ENCODE measurements around the gene ANKS1B.

Gene ANKS1B

DNA sequence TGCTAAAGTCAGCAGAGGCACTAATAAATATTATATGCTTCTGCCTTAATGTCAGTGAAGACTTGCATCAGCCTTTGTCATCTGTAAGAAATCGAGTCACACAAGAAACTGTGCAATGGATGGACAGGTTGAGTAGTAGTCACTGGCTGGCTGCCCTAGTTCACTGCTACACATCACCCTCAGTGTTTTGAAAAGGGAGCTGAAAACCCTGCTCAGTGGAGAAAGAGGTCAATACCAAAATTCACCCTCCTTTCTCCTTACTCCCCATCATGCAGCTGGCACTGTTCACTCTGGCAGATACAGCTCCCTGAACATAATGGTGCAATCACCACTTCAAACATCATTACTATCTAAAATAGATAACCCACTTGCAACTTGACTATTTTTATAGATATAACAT is 6.6 kb downstream of the ANKS1B start:
- no peaks in the 10 kb centered on the region for H4K20me1 ChIP-seq (ENCODE audit: insufficient read depth, low read length, poor library complexity, severe bottlenecking)
- H3F3A ChIP-seq (ENCODE audit: low read depth) = no peaks in the 10 kb centered on the region
- H3K79me2 ChIP-seq (ENCODE audit: insufficient read depth, low read length) = no peaks in the 10 kb centered on the region
- H3K27me3 ChIP-seq (ENCODE audit: insufficient read depth, low read length, poor library complexity, severe bottlenecking) = no peaks in the 10 kb centered on the region
- H2AFZ ChIP-seq (ENCODE audit: low read length) = no peak overlapping the region
- H3K9me2 ChIP-seq (replicated peaks; ENCODE audit: low read depth, low read length) = no peaks in the 10 kb centered on the region
- no peaks in the 10 kb centered on the region for H3K36me3 ChIP-seq (ENCODE audit: insufficient read depth, low read length)
- no peak overlapping the region for H3K9ac ChIP-seq (ENCODE audit: low read depth, low read length, poor library complexity, severe bottlenecking)
- H3K4me1 ChIP-seq (ENCODE audit: insufficient read depth, low read length, poor library complexity, severe bottlenecking) = no peaks in the 10 kb centered on the region
- no peak overlapping the region for H3K4me3 ChIP-seq (ENCODE audit: low read length, poor library complexity, severe bottlenecking)
- H3K4me2 ChIP-seq (ENCODE audit: low read depth, low read length, poor library complexity, severe bottlenecking) = no peak overlapping the region
- H3K9me3 ChIP-seq (ENCODE audit: insufficient read depth, low read depth, low read length) = no peaks in the 10 kb centered on the region
- TF ChIP-seq CTCF (conservative IDR thresholded peaks at IDR 0.05; ENCODE audit: low read length) (no peak), EZH2phosphoT487 (IDR thresholded peaks at IDR 0.05; ENCODE audit: borderline replicate concordance) (no peak)

DNA sequence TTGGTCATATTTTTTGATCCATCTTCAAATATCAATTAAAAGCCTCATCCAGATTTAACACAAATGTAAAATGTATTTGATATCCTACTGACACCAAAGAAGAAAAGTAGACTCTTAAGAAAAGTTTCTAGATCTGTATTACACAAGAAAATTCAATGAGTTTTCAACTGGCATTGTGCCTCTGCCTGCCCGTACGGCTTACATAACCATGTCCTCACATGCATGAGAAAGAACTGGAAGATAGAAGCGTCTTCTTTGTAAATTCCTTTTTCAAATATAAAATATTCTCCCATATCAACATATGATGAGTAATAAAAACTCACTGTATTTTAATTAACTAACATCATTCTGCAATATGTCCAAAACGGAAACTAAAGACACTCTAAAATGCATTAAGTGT is 7.2 kb downstream of the ANKS1B start:
- Histone ChIP-seq H3K9me3 (ENCODE audit: insufficient read depth, low read depth, low read length) (no peaks in the 10 kb centered on the region), H3K36me3 (ENCODE audit: insufficient read depth, low read length) (no peaks in the 10 kb centered on the region), H3K4me2 (ENCODE audit: low read depth, low read length, poor library complexity, severe bottlenecking) (no peak overlapping the region), H3K4me1 (ENCODE audit: insufficient read depth, low read length, poor library complexity, severe bottlenecking) (no peaks in the 10 kb centered on the region), H3F3A (ENCODE audit: low read depth) (no peaks in the 10 kb centered on the region), H3K79me2 (ENCODE audit: insufficient read depth, low read length) (no peaks in the 10 kb centered on the region), H3K9ac (ENCODE audit: low read depth, low read length, poor library complexity, severe bottlenecking) (no peak overlapping the region), H3K4me3 (ENCODE audit: low read length, poor library complexity, severe bottlenecking) (no peak overlapping the region), H2AFZ (ENCODE audit: low read length) (no peak overlapping the region), H3K27me3 (ENCODE audit: insufficient read depth, low read length, poor library complexity, severe bottlenecking) (no peaks in the 10 kb centered on the region), H3K9me2 (replicated peaks; ENCODE audit: low read depth, low read length) (no peaks in the 10 kb centered on the region), H4K20me1 (ENCODE audit: insufficient read depth, low read length, poor library complexity, severe bottlenecking) (no peaks in the 10 kb centered on the region)
- no peak for TF ChIP-seq CTCF (conservative IDR thresholded peaks at IDR 0.05; ENCODE audit: low read length)
- no peak for TF ChIP-seq EZH2phosphoT487 (IDR thresholded peaks at IDR 0.05; ENCODE audit: borderline replicate concordance)

DNA sequence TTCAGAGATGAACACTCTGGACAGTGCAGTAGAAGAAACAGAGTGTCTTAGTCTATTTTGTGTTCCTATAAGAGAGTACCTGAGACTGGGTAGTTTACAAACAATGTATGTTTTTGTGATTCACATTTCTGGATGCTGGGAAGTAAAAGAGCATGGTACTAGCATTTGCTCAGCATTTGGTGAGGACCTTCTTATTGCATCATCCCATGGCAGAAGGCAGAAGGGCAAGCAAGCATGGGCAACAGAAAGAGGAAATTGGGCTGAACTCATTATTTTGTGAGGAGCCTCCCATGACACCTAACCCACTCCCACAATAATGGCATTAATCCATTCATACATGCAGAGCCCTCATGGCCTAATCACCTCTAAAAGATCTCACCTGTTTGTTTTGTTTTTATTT is 8.0 kb downstream of the ANKS1B start:
- Histone ChIP-seq H3K79me2 (ENCODE audit: insufficient read depth, low read length) (no peaks in the 10 kb centered on the region), H3K4me1 (ENCODE audit: insufficient read depth, low read length, poor library complexity, severe bottlenecking) (no peaks in the 10 kb centered on the region), H3F3A (ENCODE audit: low read depth) (no peaks in the 10 kb centered on the region), H3K27me3 (ENCODE audit: insufficient read depth, low read length, poor library complexity, severe bottlenecking) (no peaks in the 10 kb centered on the region), H3K36me3 (ENCODE audit: insufficient read depth, low read length) (no peaks in the 10 kb centered on the region), H3K4me2 (ENCODE audit: low read depth, low read length, poor library complexity, severe bottlenecking) (no peak overlapping the region), H3K9ac (ENCODE audit: low read depth, low read length, poor library complexity, severe bottlenecking) (no peak overlapping the region), H4K20me1 (ENCODE audit: insufficient read depth, low read length, poor library complexity, severe bottlenecking) (no peaks in the 10 kb centered on the region), H3K9me2 (replicated peaks; ENCODE audit: low read depth, low read length) (no peaks in the 10 kb centered on the region), H2AFZ (ENCODE audit: low read length) (no peak overlapping the region), H3K4me3 (ENCODE audit: low read length, poor library complexity, severe bottlenecking) (no peak overlapping the region), H3K9me3 (ENCODE audit: insufficient read depth, low read depth, low read length) (no peaks in the 10 kb centered on the region)
- TF ChIP-seq EZH2phosphoT487 (IDR thresholded peaks at IDR 0.05; ENCODE audit: borderline replicate concordance) = no peak
- no peak for TF ChIP-seq CTCF (conservative IDR thresholded peaks at IDR 0.05; ENCODE audit: low read length)
